Bronchial epithelial cell (primary cell): Measurements from ENCODE around the gene EEA1. TPM values are rescaled to one million over a fixed set of nuclear protein-coding genes. Genes with fewer than 3 reads are reported as not detected.

Source experiments
- DNase-seq: peaks from one replicate; pipeline ENCODE4 v3.0.0-alpha.2; 2010; ENCODE audit warnings: low read depth
- FAIRE-seq: peaks from 2 replicates; lab custom pipeline; 2011; peaks lifted over from hg19 to GRCh38; lab: Jason Lieb, UNC
- H3K27me3 ChIP-seq: 2 replicates; pipeline ENCODE4 v1.5.1; 2011; ENCODE audit warnings: low read length; ENCODE audit not compliant: control insufficient read depth, insufficient read depth
- H3K36me3 ChIP-seq: 2 replicates; pipeline ENCODE4 v1.5.1; 2011; ENCODE audit warnings: low read length; ENCODE audit not compliant: control insufficient read depth, insufficient read depth
- H3K4me3 ChIP-seq: 2 replicates; pipeline ENCODE4 v1.5.1; 2011; ENCODE audit warnings: mild to moderate bottlenecking, low read depth, low read length, control low read depth
- CTCF ChIP-seq: IDR thresholded peaks from 2 replicates; pipeline ENCODE4 v1.5.1; 2011; ENCODE audit warnings: mild to moderate bottlenecking, moderate library complexity, low read length, control low read depth, inconsistent platforms; ENCODE audit not compliant: insufficient read depth, severe bottlenecking
- total RNA-seq: library from RNA; depleted of rRNA; stranded (reverse); fragments of >200 nt; gene quantifications from 2 replicates; pipeline ENCODE4 v1.2.1, GENCODE V29; 2014

Gene EEA1
- total RNA-seq, 1 donor from 2014 or later = 8.4 TPM

- peak; percentile 60 for DNase-seq
- FAIRE-seq = no peak
- Histone ChIP-seq H3K4me3 (no peak overlapping the region), H3K27me3 (no peaks in the 10 kb centered on the region), H3K36me3 (no peaks in the 10 kb centered on the region)
- TF ChIP-seq CTCF = peak; percentile 7
These were observed 2.0 kb downstream of the EEA1 start for GRCh38 chr12:92927055-92927435.

- no peak for TF ChIP-seq CTCF
- Histone ChIP-seq H3K36me3 (no peaks in the 10 kb centered on the region), H3K4me3 (no peak overlapping the region), H3K27me3 (no peaks in the 10 kb centered on the region)
- no peak for DNase-seq
- FAIRE-seq = no peak
These were observed 2.5 kb downstream of the EEA1 start for GRCh38 chr12:92926549-92926948.

GRCh38 chr12:92921877-92922276, 7.2 kb downstream of the EEA1 start:
- no peak overlapping the region for H3K4me3 ChIP-seq
- FAIRE-seq = no peak
- no peak for DNase-seq
- no peaks in the 10 kb centered on the region for H3K27me3 ChIP-seq
- H3K36me3 ChIP-seq = no peaks in the 10 kb centered on the region
- TF ChIP-seq CTCF = no peak

GRCh38 chr12:92915365-92915764, 13.7 kb downstream of the EEA1 start:
- Histone ChIP-seq H3K4me3 (no peak overlapping the region), H3K36me3 (no peaks in the 10 kb centered on the region), H3K27me3 (no peaks in the 10 kb centered on the region)
- no peak for DNase-seq
- FAIRE-seq = no peak
- no peak for TF ChIP-seq CTCF

GRCh38 chr12:92914170-92914569, 14.9 kb downstream of the EEA1 start:
- no peak for DNase-seq
- Histone ChIP-seq H3K27me3 (no peaks in the 10 kb centered on the region), H3K4me3 (no peak overlapping the region), H3K36me3 (no peaks in the 10 kb centered on the region)
- TF ChIP-seq CTCF = no peak
- FAIRE-seq = no peak

- FAIRE-seq (no peak), DNase-seq (no peak)
- Histone ChIP-seq H3K36me3 (no peaks in the 10 kb centered on the region), H3K4me3 (no peak overlapping the region), H3K27me3 (no peaks in the 10 kb centered on the region)
- TF ChIP-seq CTCF = no peak
These were observed 16.4 kb downstream of the EEA1 start for GRCh38 chr12:92912672-92913071.
